ENCODE data around the gene CWC27. TPM values are rescaled to one million over a fixed set of nuclear protein-coding genes. Genes with fewer than 3 reads are reported as not detected.

The CWC27 gene
- total RNA-seq, 2 experiments from 2014 or later = 20.5 to 23.5 TPM

- ChIA-PET CTCF (no interaction called here), POLR2A (no interaction called here)
- peaks cover 4% of the 10 kb centered on the region for H3K4me1 Mint-ChIP-seq
- H3K36me3 Mint-ChIP-seq (ENCODE audit: low read depth) = peaks cover 2% of the 10 kb centered on the region
- no peaks in the 10 kb centered on the region for H3K9me3 Mint-ChIP-seq
- DNase-seq = no peak
- no peak overlapping the region for H3K4me3 Mint-ChIP-seq
- no peaks in the 10 kb centered on the region for H3K27me3 Mint-ChIP-seq
- H3K27ac Mint-ChIP-seq = no peak overlapping the region
Measured at GRCh38 chr5:65010841-65011240, 242.1 kb downstream of the CWC27 start.

- H3K4me3 Mint-ChIP-seq = no peak overlapping the region
- DNase-seq = no peak
- H3K27ac Mint-ChIP-seq = no peak overlapping the region
- POLR2A ChIA-PET = no interaction called here
- H3K27me3 Mint-ChIP-seq = no peaks in the 10 kb centered on the region
- H3K9me3 Mint-ChIP-seq = no peaks in the 10 kb centered on the region
- CTCF ChIA-PET = interaction anchor here (0.6 kb wide), 1 partner anchor 9 kb away, joined by 3 read pairs; no protein-coding TSS in a partner anchor
- no peaks in the 10 kb centered on the region for H3K36me3 Mint-ChIP-seq (ENCODE audit: low read depth)
- H3K4me1 Mint-ChIP-seq = peaks cover 6% of the 10 kb centered on the region
Measured at GRCh38 chr5:65012301-65012892, 243.7 kb downstream of the CWC27 start.

GRCh38 chr5:65013166-65013565 is 244.4 kb downstream of the CWC27 start:
- Mint-ChIP-seq H3K4me1 (peaks cover 13% of the 10 kb centered on the region), H3K4me3 (no peak overlapping the region), H3K27me3 (no peaks in the 10 kb centered on the region), H3K9me3 (no peaks in the 10 kb centered on the region), H3K27ac (no peak overlapping the region), H3K36me3 (ENCODE audit: low read depth) (peaks cover 2% of the 10 kb centered on the region)
- CTCF ChIA-PET = no interaction called here
- POLR2A ChIA-PET = no interaction called here
- no peak for DNase-seq

GRCh38 chr5:65014769-65015168 is 246.0 kb downstream of the CWC27 start:
- POLR2A ChIA-PET = no interaction called here
- CTCF ChIA-PET = no interaction called here
- Mint-ChIP-seq H3K4me1 (peaks cover 18% of the 10 kb centered on the region), H3K4me3 (no peak overlapping the region), H3K27ac (no peak overlapping the region), H3K9me3 (no peaks in the 10 kb centered on the region), H3K27me3 (no peaks in the 10 kb centered on the region), H3K36me3 (ENCODE audit: low read depth) (peaks cover 2% of the 10 kb centered on the region)
- no peak for DNase-seq

- Mint-ChIP-seq H3K36me3 (ENCODE audit: low read depth) (peaks cover 2% of the 10 kb centered on the region), H3K27ac (no peak overlapping the region), H3K4me3 (no peak overlapping the region), H3K9me3 (no peaks in the 10 kb centered on the region), H3K4me1 (peaks cover 25% of the 10 kb centered on the region), H3K27me3 (no peaks in the 10 kb centered on the region)
- no peak for DNase-seq
- ChIA-PET POLR2A (no interaction called here), CTCF (no interaction called here)
Measured at GRCh38 chr5:65015767-65016166, 247.0 kb downstream of the CWC27 start.

- H3K4me1 Mint-ChIP-seq = peaks cover 40% of the 10 kb centered on the region
- ChIA-PET POLR2A (no interaction called here), CTCF (no interaction called here)
- H3K9me3 Mint-ChIP-seq = no peaks in the 10 kb centered on the region
- peaks cover 2% of the 10 kb centered on the region for H3K36me3 Mint-ChIP-seq (ENCODE audit: low read depth)
- H3K27me3 Mint-ChIP-seq = no peaks in the 10 kb centered on the region
- no peak overlapping the region for H3K27ac Mint-ChIP-seq
- DNase-seq = no peak
- H3K4me3 Mint-ChIP-seq = no peak overlapping the region
Measured at GRCh38 chr5:65017636-65018035, 248.9 kb downstream of the CWC27 start.

- H3K36me3 Mint-ChIP-seq (ENCODE audit: low read depth) = peaks cover 2% of the 10 kb centered on the region
- H3K27me3 Mint-ChIP-seq = no peaks in the 10 kb centered on the region
- no peak overlapping the region for H3K27ac Mint-ChIP-seq
- H3K4me1 Mint-ChIP-seq = peaks cover 36% of the 10 kb centered on the region
- H3K9me3 Mint-ChIP-seq = no peaks in the 10 kb centered on the region
- DNase-seq = no peak
- POLR2A ChIA-PET = no interaction called here
- CTCF ChIA-PET = interaction anchor here (0.7 kb wide), 1 partner anchor 118 kb away, joined by 3 read pairs; no protein-coding TSS in a partner anchor
- no peak overlapping the region for H3K4me3 Mint-ChIP-seq
Measured at GRCh38 chr5:65018763-65019162, 250.0 kb downstream of the CWC27 start.

GRCh38 chr5:65020492-65020891 is 251.8 kb downstream of the CWC27 start:
- Mint-ChIP-seq H3K4me3 (no peak overlapping the region), H3K27ac (no peak overlapping the region), H3K4me1 (peaks cover 36% of the 10 kb centered on the region), H3K9me3 (no peaks in the 10 kb centered on the region), H3K27me3 (no peaks in the 10 kb centered on the region), H3K36me3 (ENCODE audit: low read depth) (peaks cover 2% of the 10 kb centered on the region)
- POLR2A ChIA-PET = interaction anchor here (1.5 kb wide), 1 partner anchor 15 kb away, joined by 6 read pairs; no protein-coding TSS in a partner anchor
- no peak for DNase-seq
- CTCF ChIA-PET = no interaction called here

GRCh38 chr5:65021527-65022226 is 252.9 kb downstream of the CWC27 start:
- peaks cover 41% of the 10 kb centered on the region for H3K4me1 Mint-ChIP-seq
- no peak overlapping the region for H3K4me3 Mint-ChIP-seq
- H3K9me3 Mint-ChIP-seq = no peaks in the 10 kb centered on the region
- peak overlapping the region; percentile 32 for H3K27ac Mint-ChIP-seq
- POLR2A ChIA-PET = interaction anchor here (1.4 kb wide), 1 partner anchor 14 kb away, joined by 3 read pairs; no protein-coding TSS in a partner anchor
- CTCF ChIA-PET = interaction anchor here (0.6 kb wide), 1 partner anchor 465 kb away, joined by 5 read pairs; no protein-coding TSS in a partner anchor
- peaks cover 2% of the 10 kb centered on the region for H3K36me3 Mint-ChIP-seq (ENCODE audit: low read depth)
- H3K27me3 Mint-ChIP-seq = no peaks in the 10 kb centered on the region
- DNase-seq = no peak

- Mint-ChIP-seq H3K27ac (no peak overlapping the region), H3K9me3 (no peaks in the 10 kb centered on the region), H3K4me1 (peaks cover 42% of the 10 kb centered on the region), H3K27me3 (no peaks in the 10 kb centered on the region), H3K4me3 (no peak overlapping the region), H3K36me3 (ENCODE audit: low read depth) (peaks cover 2% of the 10 kb centered on the region)
- POLR2A ChIA-PET = interaction anchor here (1.4 kb wide), 1 partner anchor 12 kb away, joined by 3 read pairs; no protein-coding TSS in a partner anchor
- CTCF ChIA-PET = interaction anchor here (0.9 kb wide), 1 partner anchor 11 kb away, joined by 3 read pairs; no protein-coding TSS in a partner anchor
- DNase-seq = no peak
Measured at GRCh38 chr5:65022932-65023331, 254.2 kb downstream of the CWC27 start.

- Mint-ChIP-seq H3K27ac (no peak overlapping the region), H3K4me3 (no peak overlapping the region), H3K9me3 (no peaks in the 10 kb centered on the region), H3K36me3 (ENCODE audit: low read depth) (no peaks in the 10 kb centered on the region), H3K27me3 (no peaks in the 10 kb centered on the region), H3K4me1 (peaks cover 37% of the 10 kb centered on the region)
- ChIA-PET POLR2A (no interaction called here), CTCF (no interaction called here)
- no peak for DNase-seq
Measured at GRCh38 chr5:65024681-65025080, 256.0 kb downstream of the CWC27 start.

- no peaks in the 10 kb centered on the region for H3K36me3 Mint-ChIP-seq (ENCODE audit: low read depth)
- peaks cover 2% of the 10 kb centered on the region for H3K27me3 Mint-ChIP-seq
- H3K9me3 Mint-ChIP-seq = no peaks in the 10 kb centered on the region
- ChIA-PET POLR2A (no interaction called here), CTCF (no interaction called here)
- H3K27ac Mint-ChIP-seq = peak overlapping the region; percentile 27
- DNase-seq = no peak
- H3K4me3 Mint-ChIP-seq = no peak overlapping the region
- H3K4me1 Mint-ChIP-seq = peaks cover 20% of the 10 kb centered on the region
Measured at GRCh38 chr5:65026816-65027548, 258.3 kb downstream of the CWC27 start.

- H3K4me1 Mint-ChIP-seq = peaks cover 15% of the 10 kb centered on the region
- H3K9me3 Mint-ChIP-seq = no peaks in the 10 kb centered on the region
- H3K27me3 Mint-ChIP-seq = peaks cover 2% of the 10 kb centered on the region
- no peak for DNase-seq
- CTCF ChIA-PET = no interaction called here
- H3K4me3 Mint-ChIP-seq = no peak overlapping the region
- no peaks in the 10 kb centered on the region for H3K36me3 Mint-ChIP-seq (ENCODE audit: low read depth)
- no peak overlapping the region for H3K27ac Mint-ChIP-seq
- POLR2A ChIA-PET = no interaction called here
Measured at GRCh38 chr5:65029178-65029577, 260.4 kb downstream of the CWC27 start.

All from activated CD4-positive, alpha-beta memory T cell treated with anti-CD3 and anti-CD28 coated beads, Interleukin-2, amount 10 ng/mL, durations not matched to agents 7 days and 5 days (primary cell).